ENCODE measurements around the gene MAML3. TPM values are rescaled to one million over a fixed set of nuclear protein-coding genes. Genes with fewer than 3 reads are reported as not detected.
A peak's percentile ranks its signal among the peaks of the same experiment; 100 is the strongest.

MAML3 gene
- total RNA-seq, 1 donor from 2014 or later: 8.1 TPM

DNA sequence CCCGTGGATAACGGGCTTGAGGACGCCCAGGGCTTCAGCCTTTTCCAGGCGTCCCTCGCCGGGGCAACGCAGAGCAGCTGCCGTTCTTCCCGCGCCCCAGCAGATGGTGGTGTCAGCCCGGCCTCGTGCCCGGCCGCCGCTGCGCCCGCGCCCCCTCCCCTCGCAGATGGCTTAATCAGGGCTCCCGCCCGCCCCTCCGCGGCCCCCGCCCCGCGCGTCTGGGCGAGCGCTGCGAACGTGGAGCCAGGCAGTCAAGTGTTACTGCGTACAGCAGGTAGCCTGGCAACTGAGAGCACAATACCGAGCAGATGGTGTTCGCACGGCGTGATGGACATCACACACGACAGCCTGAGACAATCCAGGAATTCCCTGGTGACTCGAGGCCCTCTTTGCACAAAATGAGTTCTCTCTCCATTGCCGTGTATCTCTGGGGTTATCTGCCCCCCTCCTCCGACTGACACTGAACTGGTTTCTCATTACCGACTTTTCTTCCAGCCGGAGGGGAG lies 419.1 kb downstream of the MAML3 start:
- no peaks in the 10 kb centered on the region for H3K36me3 ChIP-seq (ENCODE audit: insufficient read depth, low read length)
- peak overlapping the region; percentile 61 for H3K4me3 ChIP-seq (ENCODE audit: insufficient read depth, low read depth, low read length)
- peak overlapping the region; percentile 90 for H2AFZ ChIP-seq (ENCODE audit: low read depth, low read length)
- peaks cover 17% of the 10 kb centered on the region for H3K4me1 ChIP-seq (ENCODE audit: insufficient read depth, low read length)
- no peaks in the 10 kb centered on the region for H3K36me3 Mint-ChIP-seq (ENCODE audit: low read depth, unreplicated experiment)
- no peaks in the 10 kb centered on the region for H4K20me1 ChIP-seq (ENCODE audit: insufficient read depth, low read length)
- peak overlapping the region; percentile 91 for H3K27ac Mint-ChIP-seq (ENCODE audit: unreplicated experiment)
- no peaks in the 10 kb centered on the region for H3K9me3 ChIP-seq (ENCODE audit: insufficient read depth, low read depth, low read length)
- peak overlapping the region; percentile 76 for H3K9ac ChIP-seq (ENCODE audit: low read length)
- H3K27ac ChIP-seq (ENCODE audit: low read depth, low read length): peak overlapping the region; percentile 27
- peaks cover 15% of the 10 kb centered on the region for H3K4me1 Mint-ChIP-seq (ENCODE audit: low read depth, unreplicated experiment)
- peak; percentile 80 for DNase-seq (ENCODE audit: low read depth)
- no peak for TF ChIP-seq EZH2 (IDR thresholded peaks at IDR 0.05; ENCODE audit: insufficient read depth, low read length)
- peak; percentile 27 for TF ChIP-seq CTCF (IDR thresholded peaks at IDR 0.05; ENCODE audit: insufficient read depth, low read depth, low read length)
- no peak for FAIRE-seq
- H3K27me3 ChIP-seq (ENCODE audit: insufficient read depth, low read length): no peaks in the 10 kb centered on the region
- peak overlapping the region; percentile 67 for H3K4me3 Mint-ChIP-seq (ENCODE audit: unreplicated experiment)
- no peaks in the 10 kb centered on the region for H3K9me3 Mint-ChIP-seq (ENCODE audit: unreplicated experiment)
- H3K79me2 ChIP-seq (ENCODE audit: insufficient read depth, low read length): no peaks in the 10 kb centered on the region
- H3K27me3 Mint-ChIP-seq (ENCODE audit: low read depth, unreplicated experiment): no peaks in the 10 kb centered on the region
- peak overlapping the region; percentile 85 for H3K4me2 ChIP-seq (ENCODE audit: low read length)

GRCh38 chr4:139734201-139734874 lies 419.6 kb downstream of the MAML3 start:
- peak overlapping the region; percentile 91 for H3K27ac Mint-ChIP-seq (ENCODE audit: unreplicated experiment)
- peak; percentile 29 for FAIRE-seq
- peak overlapping the region; percentile 76 for H3K9ac ChIP-seq (ENCODE audit: low read length)

More at GRCh38 chr4:139734201-139734874, 419.6 kb downstream of the MAML3 start:
- Mint-ChIP-seq H3K27me3 (ENCODE audit: low read depth, unreplicated experiment) (no peaks in the 10 kb centered on the region), H3K4me3 (ENCODE audit: unreplicated experiment) (peak overlapping the region; percentile 67), H3K4me1 (ENCODE audit: low read depth, unreplicated experiment) (peaks cover 15% of the 10 kb centered on the region), H3K36me3 (ENCODE audit: low read depth, unreplicated experiment) (peaks cover 3% of the 10 kb centered on the region), H3K9me3 (ENCODE audit: unreplicated experiment) (no peaks in the 10 kb centered on the region)
- Histone ChIP-seq H3K27ac (ENCODE audit: low read depth, low read length) (peak overlapping the region; percentile 14), H3K4me2 (ENCODE audit: low read length) (peak overlapping the region; percentile 85), H3K9me3 (ENCODE audit: insufficient read depth, low read depth, low read length) (no peaks in the 10 kb centered on the region), H3K4me1 (ENCODE audit: insufficient read depth, low read length) (peaks cover 16% of the 10 kb centered on the region), H4K20me1 (ENCODE audit: insufficient read depth, low read length) (no peaks in the 10 kb centered on the region), H3K79me2 (ENCODE audit: insufficient read depth, low read length) (no peaks in the 10 kb centered on the region), H3K36me3 (ENCODE audit: insufficient read depth, low read length) (no peaks in the 10 kb centered on the region), H3K4me3 (ENCODE audit: insufficient read depth, low read depth, low read length) (peak overlapping the region; percentile 48), H2AFZ (ENCODE audit: low read depth, low read length) (peak overlapping the region; percentile 48), H3K27me3 (ENCODE audit: insufficient read depth, low read length) (no peaks in the 10 kb centered on the region)
- peak; percentile 46 for DNase-seq (ENCODE audit: low read depth)
- no peak for TF ChIP-seq CTCF (IDR thresholded peaks at IDR 0.05; ENCODE audit: insufficient read depth, low read depth, low read length)
- no peak for TF ChIP-seq EZH2 (IDR thresholded peaks at IDR 0.05; ENCODE audit: insufficient read depth, low read length)

All from astrocyte (in vitro differentiated cells and primary cell).